Endothelial cell of umbilical vein (primary cell): ENCODE measurements around the gene EED.
A peak's percentile ranks its signal among the peaks of the same experiment; 100 is the strongest.

ENCODE experiments used
- EZH2 ChIP-seq: IDR thresholded peaks from 2 replicates; pipeline ENCODE4 v1.6.1; 2012; ENCODE audit warnings: borderline replicate concordance, low read depth, mild to moderate bottlenecking, moderate library complexity, low read length, inconsistent platforms; ENCODE audit not compliant: severe bottlenecking
- FOS ChIP-seq: IDR thresholded peaks from 2 replicates; pipeline ENCODE4 v1.6.1; 2011; ENCODE audit warnings: mild to moderate bottlenecking, low read length, moderate library complexity, borderline replicate concordance; ENCODE audit not compliant: insufficient read depth
- GATA2 ChIP-seq: IDR thresholded peaks from 2 replicates; pipeline ENCODE4 v1.7.0; 2011; ENCODE audit warnings: low read depth, mild to moderate bottlenecking, moderate library complexity, mixed read lengths, low read length; ENCODE audit not compliant: insufficient read length, insufficient read depth
- JUN ChIP-seq: IDR thresholded peaks from 2 replicates; pipeline ENCODE4 v1.6.1; 2011; ENCODE audit warnings: borderline replicate concordance, low read depth; ENCODE audit not compliant: insufficient read length, insufficient read depth
- MYC ChIP-seq: IDR thresholded peaks from one replicate; pipeline ENCODE4 v1.6.1; 2011; ENCODE audit warnings: mild to moderate bottlenecking, low read depth, low read length
- POLR2A ChIP-seq: IDR thresholded peaks from 2 replicates; pipeline ENCODE4 v1.6.1; 2012; ENCODE audit warnings: low read depth, mild to moderate bottlenecking, control low read depth, low read length
- POLR2AphosphoS5 ChIP-seq: IDR thresholded peaks from 2 replicates; pipeline ENCODE4 v1.6.1; 2012; ENCODE audit warnings: low read depth, mild to moderate bottlenecking, control low read depth, low read length, moderate library complexity; ENCODE audit not compliant: insufficient read depth
- TF ChIP-seq, protein P1 (sequence below), 2 donors: IDR thresholded peaks; 1 replicate in 1 of 2; 2 replicates in 1 of 2; pipeline ENCODE4 v1.5.1; 2011; ENCODE audit warnings: low read length in 2 of 2, mild to moderate bottlenecking in 2 of 2, moderate library complexity in 2 of 2, control low read depth in 1 of 2, inconsistent platforms in 1 of 2, low read depth in 1 of 2; ENCODE audit not compliant: insufficient read depth in 1 of 2; ENCODE audit errors: extremely low read depth in 1 of 2
- TF ChIP-seq, protein P2 (sequence below): IDR thresholded peaks from 2 replicates; pipeline ENCODE4 v1.6.1; 2011; ENCODE audit not compliant: insufficient read depth, insufficient read length

DNA sequence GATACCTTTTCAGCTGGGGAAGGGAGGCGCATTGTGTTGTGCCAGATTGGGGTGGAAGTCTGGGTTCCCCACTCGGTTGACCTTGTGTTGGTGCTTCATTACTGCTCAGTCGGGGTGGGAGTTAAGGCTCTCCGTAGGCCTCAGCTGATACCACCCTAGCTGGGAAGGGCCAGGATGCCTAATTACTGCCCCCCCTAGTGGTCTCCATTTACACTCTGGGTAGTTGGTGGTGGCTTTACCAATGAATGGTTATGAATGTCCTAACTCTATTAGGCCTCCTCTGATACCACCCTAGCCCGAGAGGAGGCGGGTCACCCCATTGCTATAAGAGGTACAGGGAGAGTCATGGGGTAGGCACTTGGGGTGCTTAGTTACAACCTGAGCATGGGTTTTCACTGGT lies 29.9 kb downstream of the EED start:
- TF ChIP-seq POLR2A (no peak), EZH2 (no peak), JUN (no peak), POLR2AphosphoS5 (no peak), FOS (no peak), MYC (no peak), GATA2 (no peak)
- TF ChIP-seq, protein P1, sequence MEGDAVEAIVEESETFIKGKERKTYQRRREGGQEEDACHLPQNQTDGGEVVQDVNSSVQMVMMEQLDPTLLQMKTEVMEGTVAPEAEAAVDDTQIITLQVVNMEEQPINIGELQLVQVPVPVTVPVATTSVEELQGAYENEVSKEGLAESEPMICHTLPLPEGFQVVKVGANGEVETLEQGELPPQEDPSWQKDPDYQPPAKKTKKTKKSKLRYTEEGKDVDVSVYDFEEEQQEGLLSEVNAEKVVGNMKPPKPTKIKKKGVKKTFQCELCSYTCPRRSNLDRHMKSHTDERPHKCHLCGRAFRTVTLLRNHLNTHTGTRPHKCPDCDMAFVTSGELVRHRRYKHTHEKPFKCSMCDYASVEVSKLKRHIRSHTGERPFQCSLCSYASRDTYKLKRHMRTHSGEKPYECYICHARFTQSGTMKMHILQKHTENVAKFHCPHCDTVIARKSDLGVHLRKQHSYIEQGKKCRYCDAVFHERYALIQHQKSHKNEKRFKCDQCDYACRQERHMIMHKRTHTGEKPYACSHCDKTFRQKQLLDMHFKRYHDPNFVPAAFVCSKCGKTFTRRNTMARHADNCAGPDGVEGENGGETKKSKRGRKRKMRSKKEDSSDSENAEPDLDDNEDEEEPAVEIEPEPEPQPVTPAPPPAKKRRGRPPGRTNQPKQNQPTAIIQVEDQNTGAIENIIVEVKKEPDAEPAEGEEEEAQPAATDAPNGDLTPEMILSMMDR (IDR thresholded peaks at IDR 0.05; ENCODE audit: extremely low read depth in 1 of 2, insufficient read depth in 1 of 2, low read depth in 1 of 2, low read length in 2 of 2) = peak in 1 of 2 donors; percentile 23
- TF ChIP-seq, protein P2, sequence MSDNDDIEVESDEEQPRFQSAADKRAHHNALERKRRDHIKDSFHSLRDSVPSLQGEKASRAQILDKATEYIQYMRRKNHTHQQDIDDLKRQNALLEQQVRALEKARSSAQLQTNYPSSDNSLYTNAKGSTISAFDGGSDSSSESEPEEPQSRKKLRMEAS = no peak
